SKM-1 treated with dmso at 0.1 percent for 144 hours (cell line): Measurements from ENCODE around the gene ALDH1A1.

Experiments used
- DNase-seq: peaks from one replicate; lab custom pipeline; 2025; ENCODE audit not compliant: unreplicated experiment; lab: John Stamatoyannopoulos, UW

The ALDH1A1 gene

DNA sequence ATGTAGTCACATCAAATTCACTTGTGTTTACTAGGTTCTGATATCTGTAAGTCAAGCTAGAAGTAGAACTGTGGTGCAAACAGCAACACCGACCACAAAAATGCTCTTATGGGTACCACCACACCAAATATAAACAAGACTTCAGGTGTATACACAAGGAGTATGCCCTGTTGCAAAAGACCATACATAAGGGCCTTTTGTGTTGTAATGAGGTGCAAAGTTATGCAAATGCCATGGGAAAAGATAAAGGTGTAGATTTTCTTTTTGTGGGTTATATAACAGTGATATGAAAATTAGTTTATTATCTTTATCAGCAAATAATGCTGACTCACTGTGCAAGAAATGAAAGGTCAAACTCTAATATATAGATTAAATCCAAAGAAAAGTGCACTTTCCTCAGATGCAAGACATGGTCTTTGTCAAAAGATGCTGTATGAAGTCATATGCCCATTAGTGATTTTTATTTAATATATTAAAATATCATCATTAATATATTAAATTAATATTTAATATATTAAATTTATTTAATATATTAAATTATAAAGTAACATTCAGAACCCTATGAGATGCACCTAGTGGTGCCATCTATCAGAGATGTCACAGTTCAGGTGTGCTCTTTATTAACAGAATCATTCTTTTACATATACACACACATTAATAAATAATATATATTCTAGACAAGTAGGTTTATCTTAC, 26.7 kb upstream of the ALDH1A1 start:
- DNase-seq, result no peak

DNA sequence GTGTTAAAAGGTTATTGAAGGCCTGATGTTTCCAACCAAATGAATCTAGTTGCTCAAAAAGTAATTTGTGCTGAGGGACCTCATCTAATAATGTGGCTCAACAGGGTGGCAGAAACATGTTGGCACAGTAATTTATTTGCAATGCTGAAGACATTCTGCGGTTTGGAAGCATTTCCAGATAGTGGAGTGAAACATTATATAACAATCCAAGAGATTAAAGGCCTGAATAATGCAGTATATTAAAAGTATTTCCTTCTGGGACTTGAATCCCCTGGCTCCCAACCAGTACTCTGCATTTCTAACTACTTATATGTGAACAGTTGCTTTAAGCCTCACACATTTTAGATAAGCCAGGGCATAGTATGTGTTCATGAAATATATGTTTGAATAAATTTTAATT, 25.9 kb upstream of the ALDH1A1 start:
- no peak for DNase-seq

DNA sequence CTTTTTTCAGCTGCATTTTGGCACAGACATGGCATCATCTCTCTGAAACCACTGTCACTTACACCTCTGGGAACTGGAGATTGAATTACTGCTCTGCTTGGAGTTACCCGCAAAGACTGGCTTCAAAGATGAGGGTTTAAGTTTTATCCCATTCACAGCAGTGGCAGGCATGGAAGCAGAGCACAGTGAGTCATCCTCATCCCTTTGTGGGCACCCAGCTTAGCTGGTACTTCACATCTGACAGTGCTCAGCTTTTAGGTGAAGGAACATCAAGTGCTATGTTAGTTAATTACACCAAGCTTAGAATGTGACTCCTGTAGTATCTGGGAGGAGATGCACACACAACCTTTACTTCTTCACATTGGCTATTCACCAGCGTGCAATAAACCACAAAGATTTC, 24.8 kb upstream of the ALDH1A1 start:
- DNase-seq, result no peak

- no peak for DNase-seq
These were observed 21.6 kb upstream of the ALDH1A1 start for GRCh38 chr9:72974501-72974900.

- DNase-seq, result no peak
These were observed 19.8 kb upstream of the ALDH1A1 start for GRCh38 chr9:72972636-72973035.

DNA sequence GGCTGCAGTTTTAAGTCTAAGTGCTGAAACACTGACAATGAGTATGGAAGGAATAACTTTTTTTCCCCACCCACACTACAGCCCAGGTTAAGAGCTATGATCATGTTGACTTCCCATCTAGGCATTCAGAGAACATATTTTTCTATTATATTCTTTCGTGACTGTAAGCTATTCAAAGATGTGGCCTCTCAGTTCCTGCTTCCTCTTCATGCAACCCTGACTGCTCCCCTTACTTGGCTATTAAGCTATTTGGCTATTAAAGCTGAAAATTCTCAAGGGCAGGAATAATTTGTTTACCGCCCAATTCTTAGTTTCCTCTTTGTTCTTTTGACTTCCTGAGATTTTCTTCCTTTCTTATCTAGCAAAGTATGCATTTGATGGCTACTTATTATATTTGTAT, 18.6 kb upstream of the ALDH1A1 start:
- no peak for DNase-seq

GRCh38 chr9:72960446-72960845, 7.6 kb upstream of the ALDH1A1 start:
- DNase-seq, result no peak

DNA sequence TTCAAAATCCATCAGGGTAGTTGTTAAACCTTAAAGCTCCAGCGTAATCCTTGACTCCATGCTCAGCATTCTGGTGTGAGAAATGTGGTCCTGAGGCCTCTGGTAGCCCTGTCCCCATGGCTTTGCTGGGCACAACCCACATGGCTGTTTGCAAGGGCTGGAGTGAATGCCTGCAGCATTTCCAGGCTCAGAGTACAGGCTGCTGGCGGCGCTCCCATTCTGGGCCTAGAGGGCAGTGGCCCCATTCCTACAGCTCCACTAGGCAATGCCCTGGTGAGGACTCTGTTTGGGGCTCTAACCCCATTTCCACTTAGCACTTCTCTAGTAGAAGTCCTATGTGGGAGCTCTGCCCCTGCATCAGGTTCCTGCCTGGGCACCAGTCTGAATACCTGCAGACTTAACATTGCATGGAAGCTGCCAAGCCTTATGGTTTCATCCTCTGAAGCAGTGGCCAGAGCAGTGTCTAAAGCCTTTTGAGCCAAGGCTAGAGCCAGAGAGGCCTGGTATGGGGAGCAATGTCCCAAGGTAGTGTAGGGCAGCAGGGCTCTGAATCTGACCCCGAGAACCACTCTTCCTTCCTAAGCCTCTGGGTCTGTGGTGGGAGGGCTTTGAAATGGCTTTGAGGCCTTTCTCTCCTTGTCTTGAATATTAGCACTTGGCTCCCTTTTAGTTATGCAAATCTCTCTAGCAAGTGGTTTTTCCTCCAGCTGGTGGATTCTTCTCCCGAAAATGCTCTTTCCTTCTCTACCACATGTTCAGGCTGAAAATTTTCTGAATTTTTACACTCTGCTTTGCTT, 5.8 kb upstream of the ALDH1A1 start:
- DNase-seq, result no peak

GRCh38 chr9:72955571-72955970, 2.7 kb upstream of the ALDH1A1 start:
- no peak for DNase-seq

- DNase-seq, result no peak
These were observed 2.2 kb upstream of the ALDH1A1 start for GRCh38 chr9:72955126-72955455.

DNA sequence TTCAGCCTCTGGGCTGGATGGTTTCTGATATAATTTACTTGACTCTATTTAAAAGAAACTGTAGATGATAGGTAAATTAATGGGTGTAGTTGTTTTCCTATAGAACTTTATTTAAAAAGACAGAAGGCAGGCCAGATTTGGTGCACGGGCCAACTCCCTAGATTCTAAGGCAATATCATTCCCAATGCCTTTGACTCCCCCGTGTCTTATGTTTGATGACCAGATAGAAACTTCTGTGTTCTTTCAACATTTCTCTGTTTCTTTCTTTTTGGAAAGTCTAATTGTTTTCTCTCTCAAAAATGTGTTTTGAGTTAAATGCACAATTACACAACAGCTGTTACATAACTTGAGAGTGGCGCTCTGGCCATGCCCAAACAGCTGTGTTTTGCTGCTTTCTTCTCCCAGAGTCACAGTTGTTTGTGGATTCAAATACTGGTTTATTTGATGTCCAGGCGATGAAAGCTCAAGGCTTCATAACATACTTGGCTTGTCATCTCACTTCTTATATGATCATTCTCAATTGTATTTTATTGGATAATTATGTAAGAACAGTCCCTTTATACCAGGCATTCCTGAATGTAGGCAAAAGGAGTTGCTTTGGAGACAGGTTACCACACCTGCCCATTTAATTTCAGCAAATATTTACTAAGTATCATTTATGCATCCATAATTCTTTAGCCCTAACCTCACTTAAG, 1.7 kb upstream of the ALDH1A1 start:
- no peak for DNase-seq

DNA sequence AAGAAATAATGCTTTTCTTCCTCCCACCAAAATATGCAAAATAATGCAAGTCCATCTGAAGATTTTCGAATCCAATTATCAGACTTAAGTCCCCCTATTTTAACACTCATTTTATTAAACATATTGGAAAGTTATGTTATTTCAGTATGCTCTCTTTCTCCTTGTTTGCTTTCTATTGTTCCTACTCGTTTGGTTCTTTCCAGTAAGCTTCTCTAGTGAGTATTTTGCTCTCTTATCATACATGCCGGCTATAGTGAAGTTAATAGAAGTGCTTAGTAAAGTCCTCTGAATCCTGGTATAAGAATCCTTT, 517 bp downstream of the ALDH1A1 start:
- no peak for DNase-seq

DNA sequence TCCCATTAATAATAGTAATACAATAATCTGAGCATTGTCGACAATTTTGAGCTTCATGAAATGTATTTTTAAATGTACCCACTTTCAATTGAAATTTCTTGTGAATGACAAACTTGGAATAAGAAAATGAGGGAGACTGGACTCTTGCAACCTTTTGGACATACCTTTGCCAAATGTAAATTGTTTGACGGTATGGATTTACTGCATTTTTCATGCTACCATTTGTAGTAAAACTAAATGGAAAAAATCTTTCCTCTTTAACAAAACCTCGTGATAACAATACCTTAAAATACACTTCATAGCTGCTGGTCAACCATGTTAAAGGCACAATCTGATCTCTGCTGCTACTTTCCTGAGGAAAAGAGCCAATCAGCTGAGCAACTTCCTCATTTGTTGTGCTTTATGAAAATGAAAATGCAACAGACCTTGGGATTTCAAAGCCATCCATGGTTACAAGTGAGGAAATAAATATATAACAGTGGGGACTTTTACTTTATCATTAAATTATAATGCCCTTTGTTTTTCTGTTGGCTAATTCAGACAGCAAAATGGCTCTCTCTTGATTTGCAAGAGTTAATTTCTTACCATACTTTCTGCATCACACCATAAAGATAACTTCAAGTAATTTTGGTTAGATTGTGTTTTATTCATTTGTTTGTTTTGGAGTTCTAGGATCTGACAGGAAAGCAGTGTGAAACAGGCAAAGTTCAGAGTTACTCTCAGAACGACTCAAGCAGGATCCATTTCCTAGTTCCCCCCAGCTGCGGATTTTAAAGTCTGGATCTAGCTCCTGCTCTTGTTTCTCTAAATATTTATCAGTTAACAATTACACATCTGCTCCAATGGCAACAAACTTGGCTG, 1.1 kb downstream of the ALDH1A1 start:
- DNase-seq, result no peak

GRCh38 chr9:72950875-72951442, 1.9 kb downstream of the ALDH1A1 start:
- no peak for DNase-seq

DNA sequence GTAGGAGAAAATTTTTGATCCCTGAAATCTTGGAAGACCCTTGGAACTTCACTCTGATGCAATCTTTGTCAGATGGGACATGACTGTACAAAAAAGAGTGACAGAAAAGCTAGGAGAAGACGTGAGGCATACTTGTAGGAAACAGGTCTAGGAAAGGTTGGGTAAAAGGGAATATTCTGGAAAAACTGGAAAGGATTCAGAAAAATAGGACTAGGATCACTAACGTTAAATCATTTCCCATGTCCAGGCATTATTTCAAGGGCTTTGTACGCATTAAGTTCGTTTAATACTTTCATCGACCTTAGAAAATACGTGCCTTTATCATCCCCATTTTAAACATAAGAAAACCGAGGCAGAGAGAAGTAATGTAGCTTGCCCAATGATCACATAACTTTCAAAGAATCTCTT, 2.9 kb downstream of the ALDH1A1 start:
- no peak for DNase-seq

GRCh38 chr9:72949244-72949582, 3.6 kb downstream of the ALDH1A1 start:
- DNase-seq, result no peak

DNA sequence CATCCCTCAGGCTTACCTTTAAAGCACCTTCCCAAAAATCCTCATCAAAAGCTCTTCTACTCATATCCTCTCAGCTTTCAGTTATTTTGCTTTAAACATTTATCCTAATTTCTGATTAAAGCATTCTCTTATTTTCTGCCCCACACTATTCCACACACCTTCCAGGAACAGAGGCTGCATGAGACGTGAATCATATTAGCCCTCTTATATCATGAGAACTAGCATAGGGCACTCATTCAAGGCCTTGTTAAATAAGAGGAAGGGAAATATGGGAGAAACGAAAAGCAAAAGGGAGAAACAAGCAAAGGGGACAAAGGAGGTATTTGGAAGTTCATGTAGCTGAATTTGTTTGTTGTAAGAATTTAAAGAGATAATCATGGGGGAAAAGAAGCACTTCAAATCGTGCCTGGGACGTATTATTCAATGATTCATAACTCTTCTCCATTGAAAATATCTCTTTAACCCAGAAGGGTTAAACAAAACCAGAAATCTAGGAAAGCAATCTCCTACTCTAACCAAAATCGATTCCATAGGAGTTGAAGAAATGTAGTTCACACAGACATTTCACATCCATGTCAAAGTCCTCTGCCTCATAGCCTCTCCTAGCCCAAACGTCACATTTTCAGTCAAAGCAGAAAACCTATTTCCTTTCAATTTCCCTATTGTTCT, 4.1 kb downstream of the ALDH1A1 start:
- DNase-seq, result no peak

DNA sequence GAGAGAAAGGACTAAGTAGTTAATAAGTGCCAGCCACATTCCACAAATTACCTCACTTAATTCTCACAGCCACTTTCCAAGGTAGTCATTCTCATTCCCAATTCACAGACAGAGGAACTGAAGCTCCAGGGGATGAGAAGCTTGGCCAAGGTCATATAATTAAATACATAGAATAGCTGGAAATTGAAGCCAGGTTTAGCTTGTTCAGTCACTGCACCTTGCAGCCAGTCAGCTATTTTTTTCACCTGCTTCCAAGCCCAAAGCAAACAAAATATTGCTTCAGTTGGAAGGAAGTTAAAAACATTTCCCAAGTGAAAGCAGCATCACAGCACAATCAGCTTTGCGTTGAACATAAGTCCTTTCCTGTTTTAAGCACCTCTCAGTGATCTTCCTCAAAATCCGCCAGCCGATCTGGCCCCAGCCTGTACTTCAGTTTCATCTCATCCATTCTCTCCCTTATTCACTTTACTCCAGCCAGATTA, 4.8 kb downstream of the ALDH1A1 start:
- no peak for DNase-seq

- DNase-seq, result no peak
These were observed 6.0 kb downstream of the ALDH1A1 start for GRCh38 chr9:72946821-72947220.

DNA sequence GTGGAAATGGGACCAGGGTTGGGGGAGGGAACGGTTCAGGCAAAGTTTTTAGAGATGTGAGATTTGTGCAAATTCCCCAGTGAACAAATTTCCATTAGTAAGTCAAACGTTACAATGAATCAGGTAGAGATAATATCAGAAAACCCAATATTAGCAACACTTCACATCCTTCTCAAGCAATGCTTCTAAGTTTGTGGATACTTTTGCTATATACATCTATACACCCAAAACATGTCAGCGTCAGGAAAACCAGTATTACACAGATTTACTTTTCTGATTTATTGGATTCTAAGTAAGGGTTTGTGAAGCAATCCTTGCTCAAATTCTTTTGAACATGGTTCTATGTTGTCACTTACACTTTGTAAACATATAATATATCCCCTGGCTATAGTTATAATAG, 6.5 kb downstream of the ALDH1A1 start:
- DNase-seq, result no peak

DNA sequence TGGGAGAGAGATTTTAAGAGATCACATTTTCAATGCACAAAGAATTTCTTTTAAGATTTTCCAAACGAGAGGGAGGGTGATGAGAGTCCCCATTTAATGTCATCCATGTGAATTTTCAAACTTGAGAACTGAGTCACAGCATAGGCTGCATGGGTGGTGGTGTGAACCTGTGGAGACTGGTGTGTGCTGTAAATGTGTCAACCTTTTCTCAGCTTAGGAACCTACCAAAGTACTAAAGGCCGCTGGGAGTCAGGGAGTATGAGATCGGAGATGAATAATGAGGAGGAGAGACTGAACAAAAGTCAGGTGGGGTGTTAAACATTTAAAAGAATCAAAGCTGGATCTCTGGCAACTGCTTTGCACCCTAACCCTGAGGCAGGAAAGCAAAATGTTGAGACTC, 7.5 kb downstream of the ALDH1A1 start:
- DNase-seq, result no peak
